ENCODE measurements around the gene ADAMTS2. TPM values are rescaled to one million over a fixed set of nuclear protein-coding genes. Genes with fewer than 3 reads are reported as not detected.

The ADAMTS2 gene
- total and polyA plus RNA-seq, 2 of the 4 experiments (the other 2 are of a cell fraction): 19.0 to 58.8 TPM

- H2AFZ ChIP-seq (replicated peaks; ENCODE audit: low read length, poor library complexity): no peak overlapping the region
- H3K4me1 ChIP-seq (ENCODE audit: control insufficient read depth, insufficient read depth, low read length): peaks cover 17% of the 10 kb centered on the region
- H2BK120ac ChIP-seq (ENCODE audit: low read depth, low read length): no peak overlapping the region
- H3K79me1 ChIP-seq (ENCODE audit: low read depth in 1 of 2, low read length in 2 of 2): peaks cover 10 to 50% of the 10 kb centered on the region in 2 experiments; a peak in 3 of 4 replicates
- H3K18ac ChIP-seq (ENCODE audit: low read depth, low read length): no peak overlapping the region
- no peak overlapping the region for H4K8ac ChIP-seq (ENCODE audit: low read depth in 2 of 2, low read length in 2 of 2)
- peaks cover 16% of the 10 kb centered on the region for H3K9me1 ChIP-seq (ENCODE audit: insufficient read depth, low read length)
- no peak overlapping the region for H3K4ac ChIP-seq (ENCODE audit: low read depth, low read length)
- no peak overlapping the region for H2BK5ac ChIP-seq (ENCODE audit: low read depth, low read length, poor library complexity, severe bottlenecking)
- H4K5ac ChIP-seq (ENCODE audit: low read depth, low read length): no peak overlapping the region
- H3K4me2 ChIP-seq (ENCODE audit: low read depth, low read length): no peak overlapping the region
- TF ChIP-seq, protein P1, sequence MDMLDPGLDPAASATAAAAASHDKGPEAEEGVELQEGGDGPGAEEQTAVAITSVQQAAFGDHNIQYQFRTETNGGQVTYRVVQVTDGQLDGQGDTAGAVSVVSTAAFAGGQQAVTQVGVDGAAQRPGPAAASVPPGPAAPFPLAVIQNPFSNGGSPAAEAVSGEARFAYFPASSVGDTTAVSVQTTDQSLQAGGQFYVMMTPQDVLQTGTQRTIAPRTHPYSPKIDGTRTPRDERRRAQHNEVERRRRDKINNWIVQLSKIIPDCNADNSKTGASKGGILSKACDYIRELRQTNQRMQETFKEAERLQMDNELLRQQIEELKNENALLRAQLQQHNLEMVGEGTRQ (IDR thresholded peaks at IDR 0.05; ENCODE audit: low read depth, low read length): no peak
- TF ChIP-seq FOS (IDR thresholded peaks at IDR 0.05; ENCODE audit: low read depth, low read length) (no peak), CHD1 (IDR thresholded peaks at IDR 0.05; ENCODE audit: low read depth, low read length) (no peak), MAFK (IDR thresholded peaks at IDR 0.05; ENCODE audit: low read depth, low read length) (no peak), RAD21 (IDR thresholded peaks at IDR 0.05; ENCODE audit: low read length) (no peak), POLR2A (IDR thresholded peaks at IDR 0.05; ENCODE audit: low read depth, low read length) (no peak), CTCF (conservative IDR thresholded peaks at IDR 0.05; ENCODE audit: low read depth, low read length) (no peak), MAZ (IDR thresholded peaks at IDR 0.05; ENCODE audit: borderline replicate concordance, low read depth, low read length) (no peak), SMC3 (IDR thresholded peaks at IDR 0.05; ENCODE audit: low read depth, low read length) (no peak)
- TF ChIP-seq, protein P2, sequence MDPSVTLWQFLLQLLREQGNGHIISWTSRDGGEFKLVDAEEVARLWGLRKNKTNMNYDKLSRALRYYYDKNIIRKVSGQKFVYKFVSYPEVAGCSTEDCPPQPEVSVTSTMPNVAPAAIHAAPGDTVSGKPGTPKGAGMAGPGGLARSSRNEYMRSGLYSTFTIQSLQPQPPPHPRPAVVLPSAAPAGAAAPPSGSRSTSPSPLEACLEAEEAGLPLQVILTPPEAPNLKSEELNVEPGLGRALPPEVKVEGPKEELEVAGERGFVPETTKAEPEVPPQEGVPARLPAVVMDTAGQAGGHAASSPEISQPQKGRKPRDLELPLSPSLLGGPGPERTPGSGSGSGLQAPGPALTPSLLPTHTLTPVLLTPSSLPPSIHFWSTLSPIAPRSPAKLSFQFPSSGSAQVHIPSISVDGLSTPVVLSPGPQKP (IDR thresholded peaks at IDR 0.05; ENCODE audit: borderline replicate concordance, low read depth, low read length): no peak
- WGBS, 2 experiments (ENCODE audit: extremely low coverage in 2 of 2, insufficient read length in 1 of 2): 84% methylated on average over 14 of the region's 24 CpGs; no CpG with 5 or more reads in 1 of the 2 experiments
- intact Hi-C loops (cut with micrococcal nuclease) (loop anchor here (10.0 kb wide), 1 partner anchor 247 kb away; the partner anchor contains the start of gene RUFY1), in situ Hi-C loops (cut with MboI; ENCODE audit: low sequenced_read_pairs) (no loop called here), dilution Hi-C loops (cut with HindIII; ENCODE audit: low sequenced_read_pairs, unreplicated experiment) (no loop called here)
- no TSS peak for BruUV-seq (replicated peaks)
- no peak overlapping the region for H2BK15ac ChIP-seq (ENCODE audit: low read depth, low read length)
- H4K20me1 ChIP-seq (ENCODE audit: insufficient read depth, low read length): peaks cover 4% of the 10 kb centered on the region; the same call in 1 of the 2 replicates
- no peak overlapping the region for H3K27ac ChIP-seq (ENCODE audit: insufficient read depth, low read length)
- DNase-seq: no peak
- ChIA-PET CTCF (interaction anchor here (1.0 kb wide), 1 partner anchor 12 kb away, joined by 3 read pairs; no protein-coding TSS in a partner anchor), POLR2A (ENCODE audit: unreplicated experiment) (no interaction called here)
- H3K9ac ChIP-seq (ENCODE audit: low read depth, low read length): no peak overlapping the region
- H2BK20ac ChIP-seq (ENCODE audit: low read depth, low read length): no peak overlapping the region
- no peak overlapping the region for H4K91ac ChIP-seq (ENCODE audit: insufficient read depth, low read depth, low read length)
- ATAC-seq (ENCODE audit: low read depth): no peak
- no peak overlapping the region for H3K4me3 ChIP-seq (ENCODE audit: insufficient read depth, low read depth, low read length)
- H3K56ac ChIP-seq (ENCODE audit: extremely low read depth, insufficient read depth, low read length): no peak overlapping the region
- no peak overlapping the region for H3K14ac ChIP-seq (replicated peaks; ENCODE audit: low read depth, low read length)
- peak overlapping the region; percentile 21 for H2AK5ac ChIP-seq (ENCODE audit: low read depth, low read length)
- no peak overlapping the region for H3K23ac ChIP-seq (ENCODE audit: low read depth, low read length)
- H3K9me3 ChIP-seq (ENCODE audit: control insufficient read depth, insufficient read depth, low read length): peaks cover 3% of the 10 kb centered on the region
- no peaks in the 10 kb centered on the region for H3K36me3 ChIP-seq (ENCODE audit: control insufficient read depth, insufficient read depth, low read length)
- H3K27me3 ChIP-seq (ENCODE audit: control insufficient read depth, insufficient read depth, low read length): no peaks in the 10 kb centered on the region
- H2AK9ac ChIP-seq (replicated peaks; ENCODE audit: low read depth, low read length, poor library complexity): peak overlapping the region; percentile 71
Observed at GRCh38 chr5:179307931-179308471, 37.3 kb downstream of the ADAMTS2 start.
